ENCODE measurements around the gene CTXND1.

The CTXND1 gene

GRCh38 chr15:80180468-80180867 lies 71.5 kb downstream of the CTXND1 start:
- DNase-seq = no peak

GRCh38 chr15:80179935-80180334 lies 72.1 kb downstream of the CTXND1 start:
- DNase-seq = no peak

- DNase-seq = peak; percentile 91
These were observed 72.8 kb downstream of the CTXND1 start for GRCh38 chr15:80179025-80179759.

- DNase-seq = no peak
These were observed 74.9 kb downstream of the CTXND1 start for GRCh38 chr15:80177156-80177555.

- DNase-seq = no peak
These were observed 75.6 kb downstream of the CTXND1 start for GRCh38 chr15:80176443-80176842.

- no peak for DNase-seq
These were observed 76.6 kb downstream of the CTXND1 start for GRCh38 chr15:80175436-80175835.

- peak; percentile 31 for DNase-seq
These were observed 77.8 kb downstream of the CTXND1 start for GRCh38 chr15:80174017-80174746.

GRCh38 chr15:80173022-80173759 lies 78.8 kb downstream of the CTXND1 start:
- DNase-seq = peak; percentile 45

- no peak for DNase-seq
These were observed 79.6 kb downstream of the CTXND1 start for GRCh38 chr15:80172401-80172800.

GRCh38 chr15:80171787-80172186 lies 80.2 kb downstream of the CTXND1 start:
- no peak for DNase-seq

GRCh38 chr15:80170596-80170995 lies 81.4 kb downstream of the CTXND1 start:
- no peak for DNase-seq

- DNase-seq = no peak
These were observed 82.2 kb downstream of the CTXND1 start for GRCh38 chr15:80169768-80170357.

GRCh38 chr15:80168421-80168820 lies 83.6 kb downstream of the CTXND1 start:
- DNase-seq = no peak

GRCh38 chr15:80167936-80168335 lies 84.1 kb downstream of the CTXND1 start:
- no peak for DNase-seq

GRCh38 chr15:80163897-80164296 lies 88.1 kb downstream of the CTXND1 start:
- no peak for DNase-seq

GRCh38 chr15:80163217-80163616 lies 88.8 kb downstream of the CTXND1 start:
- no peak for DNase-seq

- no peak for DNase-seq
These were observed 89.9 kb downstream of the CTXND1 start for GRCh38 chr15:80162059-80162554.

GRCh38 chr15:80161468-80162016 lies 90.5 kb downstream of the CTXND1 start:
- no peak for DNase-seq

- peak; percentile 91 for DNase-seq
These were observed 91.3 kb downstream of the CTXND1 start for GRCh38 chr15:80160570-80161156.

- peak; percentile 12 for DNase-seq
These were observed 92.0 kb downstream of the CTXND1 start for GRCh38 chr15:80159811-80160569.

- DNase-seq = no peak
These were observed 92.7 kb downstream of the CTXND1 start for GRCh38 chr15:80159301-80159700.

Data from fibroblast of skin of back (primary cell).